Fibroblast of lung (primary cell): ENCODE measurements around the gene TMEM74B. TPM values are rescaled to one million over a fixed set of nuclear protein-coding genes. Genes with fewer than 3 reads are reported as not detected.

ENCODE experiments used
- DNase-seq, 2 donors: peaks; one replicate each; pipeline versions ENCODE4 v3.0.0 to v3.0.0-alpha.2; 2010; ENCODE audit warnings: low read depth in 2 of 2
- H2AFZ ChIP-seq: 2 replicates; pipeline ENCODE4 v1.5.1; 2012; ENCODE audit warnings: low read length, control low read depth, inconsistent platforms
- H3K27ac ChIP-seq: 2 replicates; pipeline ENCODE4 v1.5.1; 2011; ENCODE audit warnings: low read length, control low read depth; ENCODE audit not compliant: insufficient read depth
- H3K27me3 ChIP-seq: 2 replicates; pipeline ENCODE4 v1.5.1; 2011; ENCODE audit warnings: mild to moderate bottlenecking, low read length; ENCODE audit not compliant: control insufficient read depth, insufficient read depth
- H3K36me3 ChIP-seq: 2 replicates; pipeline ENCODE4 v1.5.1; 2011; ENCODE audit warnings: low read length; ENCODE audit not compliant: control insufficient read depth, insufficient read depth
- H3K4me1 ChIP-seq: 2 replicates; pipeline ENCODE4 v1.5.1; 2011; ENCODE audit warnings: low read length; ENCODE audit not compliant: control insufficient read depth, insufficient read depth; ENCODE audit errors: extremely low read depth
- H3K4me2 ChIP-seq: 2 replicates; pipeline ENCODE4 v1.5.1; 2011; ENCODE audit warnings: low read length, control low read depth; ENCODE audit not compliant: insufficient read depth; ENCODE audit errors: extremely low read depth
- H3K4me3 ChIP-seq, 4 experiments: fragments of 200-600 bp in 1 of 4; sonication (generic) in 1 of 4; replicated peaks in 1 of 4; 2 replicates each; pipeline ENCODE4 v1.5.1; 2011 to 2016; ENCODE audit warnings: low read length in 4 of 4, low read depth in 3 of 4, mild to moderate bottlenecking in 3 of 4, control low read depth in 2 of 4, inconsistent platforms in 1 of 4, mixed read lengths in 1 of 4; ENCODE audit not compliant: insufficient read depth in 1 of 4; ENCODE audit errors: control extremely low read depth in 1 of 4
- H3K79me2 ChIP-seq: 2 replicates; pipeline ENCODE4 v1.5.1; 2012; ENCODE audit warnings: mild to moderate bottlenecking, low read length, inconsistent platforms; ENCODE audit not compliant: control insufficient read depth, insufficient read depth
- H3K9ac ChIP-seq: 2 replicates; pipeline ENCODE4 v1.5.1; 2011; ENCODE audit warnings: mild to moderate bottlenecking, low read length, control low read depth; ENCODE audit not compliant: insufficient read depth
- H3K9me3 ChIP-seq: 2 replicates; pipeline ENCODE4 v1.5.1; 2012; ENCODE audit warnings: low read depth, low read length; ENCODE audit not compliant: control insufficient read depth, insufficient read depth
- H4K20me1 ChIP-seq: 2 replicates; pipeline ENCODE4 v1.5.1; 2011; ENCODE audit warnings: low read length; ENCODE audit not compliant: control insufficient read depth, insufficient read depth; ENCODE audit errors: extremely low read depth
- CTCF ChIP-seq, 2 donors: IDR thresholded peaks in 1 of 2; conservative IDR thresholded peaks in 1 of 2; 1 replicate in 1 of 2; 2 replicates in 1 of 2; pipeline ENCODE4 v1.5.1; 2011 to 2012; ENCODE audit warnings: low read length in 2 of 2, control low read depth in 1 of 2, inconsistent platforms in 1 of 2, low read depth in 1 of 2, mild to moderate bottlenecking in 1 of 2
- EZH2 ChIP-seq: IDR thresholded peaks from 2 replicates; pipeline ENCODE4 v1.5.1; 2012; ENCODE audit warnings: low read length, control low read depth, mild to moderate bottlenecking; ENCODE audit errors: missing control alignments
- polyA plus RNA-seq, 2 donors: library from polyadenylated mRNA; depleted of rRNA in 1 of 2; stranded (reverse) in 1 of 2; unstranded in 1 of 2; fragments of >200 nt; gene quantifications; 2 replicates each; pipeline ENCODE4 v1.2.1, GENCODE V29; 2011 to 2012; ENCODE audit warnings: missing spikeins in 1 of 2
- total RNA-seq: library from RNA; depleted of rRNA; stranded (reverse); fragments of >200 nt; gene quantifications from 2 replicates; pipeline ENCODE4 v1.2.1, GENCODE V29; 2014

TMEM74B gene
- total and polyA plus RNA-seq, 2 donors (not counting 1 experiment from before 2014, with no cell fraction given), result not detected

GRCh38 chr20:1195226-1195625, 10.4 kb upstream of the TMEM74B start:
- Histone ChIP-seq H2AFZ (no peak overlapping the region), H4K20me1 (no peaks in the 10 kb centered on the region), H3K27me3 (peaks cover 19% of the 10 kb centered on the region), H3K4me2 (no peak overlapping the region), H3K9me3 (no peaks in the 10 kb centered on the region), H3K4me1 (no peaks in the 10 kb centered on the region), H3K4me3 (no peak overlapping the region), H3K36me3 (no peaks in the 10 kb centered on the region), H3K27ac (no peak overlapping the region), H3K79me2 (no peaks in the 10 kb centered on the region), H3K9ac (no peak overlapping the region)
- TF ChIP-seq EZH2 (no peak), CTCF (conservative IDR thresholded peaks at IDR 0.05 in 1 of 2, IDR thresholded peaks at IDR 0.05 in 1 of 2; ENCODE audit: low read depth in 1 of 2, low read length in 2 of 2) (no peak)
- no peak for DNase-seq

- Histone ChIP-seq H3K4me2 (no peak overlapping the region), H3K79me2 (no peaks in the 10 kb centered on the region), H3K27ac (no peak overlapping the region), H2AFZ (no peak overlapping the region), H3K9me3 (no peaks in the 10 kb centered on the region), H4K20me1 (no peaks in the 10 kb centered on the region), H3K36me3 (no peaks in the 10 kb centered on the region), H3K4me3 (no peak overlapping the region), H3K27me3 (peaks cover 16% of the 10 kb centered on the region), H3K9ac (no peak overlapping the region), H3K4me1 (no peaks in the 10 kb centered on the region)
- TF ChIP-seq EZH2, result no peak
- TF ChIP-seq CTCF (conservative IDR thresholded peaks at IDR 0.05 in 1 of 2, IDR thresholded peaks at IDR 0.05 in 1 of 2; ENCODE audit: low read depth in 1 of 2, low read length in 2 of 2), result no peak
- DNase-seq, result peak in 1 of 2 donors; percentile 17
Measured at GRCh38 chr20:1191299-1191698, 6.5 kb upstream of the TMEM74B start.

GRCh38 chr20:1190847-1191246, 6.1 kb upstream of the TMEM74B start:
- H4K20me1 ChIP-seq, result no peaks in the 10 kb centered on the region
- H3K36me3 ChIP-seq, result no peaks in the 10 kb centered on the region
- no peak overlapping the region for H3K27ac ChIP-seq
- H3K27me3 ChIP-seq, result peaks cover 21% of the 10 kb centered on the region
- H3K9me3 ChIP-seq, result no peaks in the 10 kb centered on the region
- H3K79me2 ChIP-seq, result no peaks in the 10 kb centered on the region
- H3K9ac ChIP-seq, result no peak overlapping the region
- no peak overlapping the region for H3K4me3 ChIP-seq
- H2AFZ ChIP-seq, result no peak overlapping the region
- no peak for DNase-seq
- TF ChIP-seq CTCF (conservative IDR thresholded peaks at IDR 0.05 in 1 of 2, IDR thresholded peaks at IDR 0.05 in 1 of 2; ENCODE audit: low read depth in 1 of 2, low read length in 2 of 2) (no peak), EZH2 (no peak)
- no peak overlapping the region for H3K4me2 ChIP-seq
- no peaks in the 10 kb centered on the region for H3K4me1 ChIP-seq
